ENCODE measurements around the gene PCGF1. TPM values are rescaled to one million over a fixed set of nuclear protein-coding genes. Genes with fewer than 3 reads are reported as not detected.

Gene PCGF1
- total and polyA plus RNA-seq, 2 of the 8 experiments (the other 6 are each of a cell fraction or from before 2014, with no cell fraction given) = 10.0 to 23.7 TPM

DNA sequence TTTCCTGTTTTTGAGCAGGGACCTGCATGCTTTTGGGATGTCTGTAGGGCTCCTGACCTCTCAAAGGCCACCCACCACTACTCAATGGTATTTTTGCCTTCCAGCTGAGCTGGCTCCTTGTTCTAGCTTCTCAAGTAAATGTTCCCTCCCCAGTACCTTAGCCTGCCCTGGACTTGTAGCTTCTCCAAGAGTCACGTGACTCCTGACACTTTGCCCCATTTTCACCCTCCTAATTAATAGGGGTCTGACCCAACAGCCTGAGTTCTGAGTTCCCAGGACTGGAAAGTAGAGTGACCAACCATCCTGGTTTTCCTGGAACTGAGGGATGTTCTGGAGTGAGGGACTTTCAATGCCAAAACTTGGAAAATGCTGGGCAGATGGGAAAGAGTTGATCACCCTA lies 12.1 kb downstream of the PCGF1 start:
- H3K18ac ChIP-seq (ENCODE audit: extremely low read depth, low read length) = no peak overlapping the region
- H3K27me3 ChIP-seq (replicated peaks in 1 of 4; ENCODE audit: control insufficient read depth in 3 of 4, extremely low read depth in 1 of 4, insufficient read depth in 3 of 4, low read length in 3 of 4) = peaks cover 43 to 56% (median 54%) of the 10 kb centered on the region in 4 experiments

More for the DNA sequence above, 12.1 kb downstream of the PCGF1 start:
- Histone ChIP-seq H2BK12ac (ENCODE audit: low read depth, low read length) (no peak overlapping the region), H3K36me3 (ENCODE audit: control insufficient read depth in 2 of 4, insufficient read depth in 4 of 4, low read length in 3 of 4) (peaks cover 7 to 20% (median 17%) of the 10 kb centered on the region in 4 experiments), H2BK5ac (ENCODE audit: low read depth, low read length) (no peak overlapping the region), H3K9me3 (ENCODE audit: insufficient read depth in 2 of 2, low read depth in 1 of 2, low read length in 1 of 2) (no peaks in the 10 kb centered on the region), H2AFZ (ENCODE audit: low read length) (no peak overlapping the region), H2BK20ac (ENCODE audit: low read length) (no peak overlapping the region), H3K9ac (replicated peaks in 1 of 4; ENCODE audit: extremely low read depth in 1 of 4, low read depth in 3 of 4, low read length in 3 of 4) (no peak overlapping the region), H2AK5ac (ENCODE audit: low read depth, low read length) (no peak overlapping the region), H3K56ac (replicated peaks; ENCODE audit: insufficient read length, low read depth, low read length) (no peak overlapping the region), H3K4me2 (ENCODE audit: insufficient read depth in 1 of 2, low read depth in 2 of 2, low read length in 2 of 2) (no peak overlapping the region), H4K8ac (ENCODE audit: extremely low read depth, insufficient read depth, low read length) (no peak overlapping the region), H3K4ac (replicated peaks; ENCODE audit: insufficient read length, low read depth, low read length) (no peak overlapping the region), H3K79me2 (ENCODE audit: control insufficient read depth in 1 of 2, insufficient read depth in 2 of 2, low read length in 2 of 2) (no peaks in the 10 kb centered on the region), H3K4me3 (ENCODE audit: extremely low read depth in 1 of 4, insufficient read depth in 2 of 4, low read depth in 3 of 4, low read length in 4 of 4) (no peak overlapping the region), H3K23me2 (ENCODE audit: low read depth, low read length) (peaks cover 20% of the 10 kb centered on the region; the same call in 1 of the 2 replicates), H4K20me1 (replicated peaks in 1 of 2; ENCODE audit: control insufficient read depth in 1 of 2, insufficient read depth in 2 of 2, low read length in 2 of 2) (peaks cover 1 to 12% of the 10 kb centered on the region in 2 experiments), H2BK15ac (ENCODE audit: low read length) (no peak overlapping the region), H2BK120ac (replicated peaks; ENCODE audit: low read depth, low read length) (no peak overlapping the region), H4K5ac (ENCODE audit: insufficient read length, low read depth, low read length) (no peak overlapping the region), H3K79me1 (ENCODE audit: low read depth, low read length) (no peaks in the 10 kb centered on the region), H3K27ac (ENCODE audit: low read depth, low read length) (no peak overlapping the region), H3K14ac (ENCODE audit: insufficient read length) (no peak overlapping the region), H4K91ac (replicated peaks; ENCODE audit: insufficient read length, low read length) (no peak overlapping the region), H3K4me1 (replicated peaks in 1 of 4; ENCODE audit: control insufficient read depth in 3 of 4, insufficient read depth in 4 of 4, low read length in 3 of 4) (peaks cover 3 to 26% (median 13%) of the 10 kb centered on the region in 4 experiments), H3K23ac (ENCODE audit: insufficient read length) (no peak overlapping the region)
- no peak for TF ChIP-seq SUZ12 (IDR thresholded peaks at IDR 0.05; ENCODE audit: low read length)
- no peak for TF ChIP-seq ASH2L (IDR thresholded peaks at IDR 0.05; ENCODE audit: low read length)
- TF ChIP-seq SIX5 (IDR thresholded peaks at IDR 0.05; ENCODE audit: low read depth, low read length) = no peak
- no peak for TF ChIP-seq EGR1 (IDR thresholded peaks at IDR 0.05; ENCODE audit: borderline replicate concordance, low read depth, low read length)
- no peak for TF ChIP-seq SP4 (IDR thresholded peaks at IDR 0.05; ENCODE audit: low read length)
- no peak for TF ChIP-seq MAFK (IDR thresholded peaks at IDR 0.05; ENCODE audit: low read depth, low read length)
- no peak for TF ChIP-seq RXRA (IDR thresholded peaks at IDR 0.05; ENCODE audit: insufficient read depth, low read depth, low read length)
- no peak for TF ChIP-seq CREB1 (IDR thresholded peaks at IDR 0.05)
- TF ChIP-seq CBX5 (IDR thresholded peaks at IDR 0.05; ENCODE audit: low read depth, low read length) = no peak
- TF ChIP-seq HDAC2 (IDR thresholded peaks at IDR 0.05; ENCODE audit: borderline replicate concordance in 1 of 2, low read depth in 2 of 2, low read length in 2 of 2) = no peak
- DNase-seq (ENCODE audit: low read depth in 1 of 2, low spot score in 2 of 2) = no peak
- CTCF ChIA-PET (ENCODE audit: partially characterized antibody) = interaction anchor here (0.9 to 2.1 kb wide), 2 partner anchors 12 to 93 kb away, joined by 3 to 8 read pairs; partner anchors contain the start of genes CCDC142 and TTC31
- FAIRE-seq = no peak
- 75% methylated on average over 1 of the region's 1 CpG; no CpG with 5 or more reads in 1 of the 2 experiments for WGBS, 2 experiments (ENCODE audit: extremely low coverage in 1 of 2, insufficient coverage in 1 of 2, insufficient read length in 1 of 2, insufficient replicate concordance in 2 of 2, low coverage in 1 of 2, low lambda C conversion rate in 2 of 2, missing lambda C conversion rate in 1 of 2)
- POLR2A ChIA-PET (ENCODE audit: partially characterized antibody) = interaction anchor here (0.7 to 9.4 kb wide), 8 partner anchors 9 to 37 kb away, joined by 3 to 73 read pairs (median 18); partner anchors contain the start of genes AUP1, CCDC142, HTRA2 and MOGS
